GM21367 (cell line): ENCODE data around the gene ZDHHC11.
"Not testable (repeated sequence)": the region's sequence is repeated elsewhere in the genome, so short reads cannot be mapped to it uniquely, and the experiment has no call there.

Experiments used
- ATAC-seq: cut with Tn5 transposase; IDR thresholded peaks from one replicate; pipeline ENCODE4 v1.9.1; 2021; ENCODE audit not compliant: unreplicated experiment

ZDHHC11 gene

DNA sequence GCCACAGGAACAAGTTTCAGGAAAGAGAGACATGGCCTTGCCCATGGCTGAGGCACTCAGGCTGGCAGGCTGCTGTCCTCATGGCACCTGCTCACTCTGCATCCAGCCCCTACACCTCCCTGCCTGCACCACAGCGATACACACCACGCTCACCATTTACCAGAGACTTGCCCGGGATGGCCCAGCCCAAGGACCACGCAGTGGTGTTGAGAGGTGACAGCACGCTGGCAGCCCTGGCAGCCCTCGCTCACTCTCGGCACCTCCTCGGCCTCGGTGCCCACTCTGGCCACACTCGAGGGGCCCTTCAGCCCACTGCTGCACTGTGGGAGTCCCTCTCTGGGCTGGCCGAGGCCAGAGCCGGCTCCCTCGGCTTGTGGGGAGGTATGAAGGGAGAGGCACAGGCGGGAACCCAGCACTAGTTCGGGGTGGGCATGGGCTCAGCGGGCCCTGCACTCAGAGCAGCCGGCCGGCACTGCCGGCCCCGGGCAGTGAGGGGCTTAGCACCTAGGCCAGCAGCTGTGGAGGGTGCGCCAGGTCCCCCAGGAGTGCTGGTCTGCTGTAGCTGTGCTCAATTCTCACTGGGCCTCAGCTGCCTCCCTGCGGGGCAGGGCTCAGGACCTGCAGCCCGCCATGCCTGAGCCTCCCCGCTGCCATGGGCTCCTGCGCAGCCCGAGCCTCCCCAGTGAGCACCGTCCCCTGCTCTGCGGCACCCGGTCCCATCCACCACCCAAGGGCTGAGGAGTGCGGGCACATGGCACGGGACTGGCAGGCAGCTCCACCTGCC lies 86.6 kb downstream of the ZDHHC11 start:
- no peak for ATAC-seq

DNA sequence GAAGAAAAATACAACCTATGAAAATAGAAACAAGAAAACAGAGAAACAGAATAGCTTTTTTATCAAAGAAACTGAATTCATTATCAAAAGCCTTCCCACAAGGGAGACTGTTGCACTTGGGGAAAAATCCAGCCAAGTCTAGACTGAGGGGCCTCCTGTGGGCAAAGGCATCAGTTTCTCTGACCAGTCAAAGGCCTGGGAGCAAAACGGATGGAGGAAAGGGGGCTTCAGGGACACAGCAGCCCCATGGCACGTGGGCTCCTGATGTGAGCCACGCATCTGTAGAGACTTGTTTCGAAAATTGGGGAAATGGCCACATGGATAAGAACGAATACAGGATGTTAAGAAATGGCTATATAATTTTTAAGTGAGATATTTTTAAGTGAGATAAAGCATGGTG lies 87.4 kb downstream of the ZDHHC11 start:
- ATAC-seq = no peak

DNA sequence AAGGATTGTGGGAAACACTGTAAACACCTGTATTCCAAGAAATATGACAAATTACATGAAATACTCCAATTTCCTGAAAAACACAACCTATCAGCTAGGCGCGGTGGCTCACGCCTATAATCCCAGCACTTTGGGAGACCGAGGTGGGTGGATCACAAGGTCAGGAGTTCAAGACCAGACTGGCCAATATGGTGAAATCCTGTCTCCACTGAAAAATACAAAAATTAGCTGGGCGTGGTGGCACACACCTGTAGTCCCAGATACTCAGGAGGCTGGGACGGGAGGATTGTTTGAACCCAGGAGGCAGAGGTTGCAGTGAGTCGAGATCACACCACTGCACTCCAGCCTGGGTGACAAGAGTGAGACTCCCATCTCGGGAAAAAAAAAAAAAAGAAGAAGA lies 87.8 kb downstream of the ZDHHC11 start:
- not testable (repeated sequence) for ATAC-seq

DNA sequence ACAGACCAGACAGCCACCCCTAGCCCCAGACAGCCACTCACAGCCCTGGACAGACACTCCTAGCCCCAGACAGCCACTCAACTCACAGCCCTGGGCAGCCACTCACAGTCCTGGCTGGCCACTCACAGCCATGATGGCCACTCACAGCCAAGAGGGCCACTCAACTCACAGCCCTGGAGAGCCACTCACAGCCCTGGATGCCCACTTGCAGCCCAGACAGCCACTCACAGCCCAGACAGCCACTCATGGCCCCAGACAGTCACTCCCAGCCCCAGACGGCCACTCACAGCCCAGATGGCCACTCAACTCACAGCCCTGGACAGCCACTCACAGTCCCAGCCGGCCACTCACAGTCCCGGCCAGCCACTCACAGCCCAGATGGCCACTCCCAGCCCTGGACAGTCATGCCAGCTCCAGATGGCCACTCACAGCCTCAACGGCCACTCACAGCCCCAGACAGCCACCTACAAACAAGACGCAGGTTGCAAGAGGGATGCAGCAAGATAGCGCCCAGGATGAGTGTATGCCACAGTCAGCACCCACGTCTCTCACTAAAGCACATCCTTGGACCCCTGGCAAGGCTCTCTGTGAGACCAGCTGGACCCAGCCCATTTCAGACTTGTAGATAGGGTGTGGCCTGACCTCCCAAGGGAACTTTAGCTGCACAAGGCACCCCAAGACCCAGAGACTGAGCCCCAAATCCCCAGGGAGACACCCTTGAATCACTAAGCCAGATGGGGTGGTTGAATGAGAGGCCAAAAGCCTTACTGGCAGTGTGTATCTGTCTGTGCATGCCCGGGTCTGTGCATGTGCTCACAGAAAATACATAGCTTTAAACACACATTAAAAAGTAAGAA lies 88.7 kb downstream of the ZDHHC11 start:
- no peak for ATAC-seq

DNA sequence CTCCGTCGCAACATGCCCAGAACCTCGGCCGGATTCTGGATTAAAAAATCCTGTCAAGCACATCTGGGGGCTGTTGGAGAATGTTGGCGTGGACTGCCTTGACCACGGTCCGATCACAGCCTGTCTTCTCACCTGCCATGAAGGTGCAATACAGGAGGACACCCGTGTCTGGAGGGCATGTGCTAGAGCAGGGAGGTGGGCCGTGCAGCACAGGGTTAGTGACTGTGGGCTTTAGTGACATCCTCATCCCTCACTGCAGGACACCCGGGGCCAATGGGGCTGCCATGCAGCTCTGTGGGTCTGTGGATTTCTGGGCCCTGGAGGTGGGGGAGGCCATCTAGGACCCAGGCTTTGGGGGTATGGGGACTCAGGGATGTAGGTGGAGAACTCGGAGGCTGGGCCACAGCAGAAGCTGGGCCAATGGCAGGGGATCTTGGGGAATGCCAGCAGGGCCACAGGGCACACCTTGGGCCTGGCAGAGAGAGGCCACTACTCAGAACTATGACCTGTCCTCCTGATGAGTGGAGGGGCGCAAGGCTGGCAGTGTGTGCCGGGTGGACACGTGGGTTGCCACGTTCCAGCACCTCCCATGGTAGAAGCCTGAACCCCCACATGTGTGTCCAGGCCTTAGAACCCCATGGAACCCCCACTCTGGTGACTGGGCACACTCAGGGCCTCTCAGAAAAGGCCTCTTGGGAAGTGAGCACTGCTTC lies 89.6 kb downstream of the ZDHHC11 start:
- no peak for ATAC-seq

DNA sequence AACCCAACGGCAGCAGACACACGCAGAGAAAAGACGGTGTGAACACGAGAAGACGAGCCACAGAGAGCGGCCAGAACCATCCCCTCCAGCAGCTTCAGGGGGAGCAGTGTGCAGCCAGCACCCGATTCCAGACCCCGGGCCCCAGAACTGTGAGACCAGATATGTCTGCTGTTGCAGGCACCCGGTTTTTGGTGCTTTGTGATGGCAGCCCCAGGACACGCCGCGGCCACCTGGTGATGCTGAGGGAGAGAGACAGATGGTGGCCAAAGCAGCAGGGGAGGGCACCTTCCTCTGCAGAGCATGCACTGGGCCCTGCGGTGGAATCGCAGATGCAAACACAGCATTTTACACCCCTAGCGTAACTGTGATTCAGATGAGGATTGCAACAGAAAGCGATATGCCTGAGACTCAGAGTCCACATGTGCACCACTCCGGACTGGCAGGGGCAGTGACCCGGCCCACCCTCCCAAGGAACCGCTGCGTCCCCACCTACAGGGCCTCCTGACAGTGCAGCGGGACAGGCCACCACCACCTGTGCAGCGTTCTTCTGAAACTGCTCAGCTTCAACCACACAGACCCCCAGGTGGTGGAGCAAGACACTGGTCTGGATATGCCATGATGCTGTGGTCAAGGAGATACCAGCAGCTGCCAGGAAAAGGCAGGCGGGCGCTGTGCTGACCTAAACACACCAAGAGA lies 90.3 kb downstream of the ZDHHC11 start:
- ATAC-seq = no peak

DNA sequence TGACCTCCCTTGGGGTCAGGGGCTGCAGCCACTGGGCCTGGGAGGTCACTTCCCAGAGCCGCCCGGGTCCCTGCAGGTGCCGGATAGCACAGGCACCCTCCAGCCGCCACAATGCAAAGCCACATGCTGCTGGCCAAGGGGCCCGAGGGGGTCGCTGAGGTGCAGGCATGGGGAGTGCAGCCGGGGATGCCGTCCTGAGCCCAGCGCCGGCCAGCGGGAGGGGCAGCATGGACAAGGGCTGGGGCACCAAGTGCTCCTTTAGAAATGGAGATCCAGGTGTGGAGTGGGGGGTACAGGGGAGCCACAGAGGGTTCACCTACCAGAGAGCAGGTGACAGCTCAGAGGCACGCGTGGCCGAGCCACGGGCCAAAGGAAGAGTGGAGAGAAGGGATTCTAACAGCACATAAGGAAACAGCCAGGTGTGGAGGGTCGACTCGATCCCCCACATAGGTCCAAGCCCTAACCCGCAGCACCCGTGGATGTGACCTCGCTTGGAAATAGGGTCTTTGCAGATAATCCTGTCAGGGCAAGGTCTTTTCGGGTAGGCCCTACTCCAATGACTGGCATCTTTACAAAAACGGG lies 90.9 kb downstream of the ZDHHC11 start:
- ATAC-seq = no peak

DNA sequence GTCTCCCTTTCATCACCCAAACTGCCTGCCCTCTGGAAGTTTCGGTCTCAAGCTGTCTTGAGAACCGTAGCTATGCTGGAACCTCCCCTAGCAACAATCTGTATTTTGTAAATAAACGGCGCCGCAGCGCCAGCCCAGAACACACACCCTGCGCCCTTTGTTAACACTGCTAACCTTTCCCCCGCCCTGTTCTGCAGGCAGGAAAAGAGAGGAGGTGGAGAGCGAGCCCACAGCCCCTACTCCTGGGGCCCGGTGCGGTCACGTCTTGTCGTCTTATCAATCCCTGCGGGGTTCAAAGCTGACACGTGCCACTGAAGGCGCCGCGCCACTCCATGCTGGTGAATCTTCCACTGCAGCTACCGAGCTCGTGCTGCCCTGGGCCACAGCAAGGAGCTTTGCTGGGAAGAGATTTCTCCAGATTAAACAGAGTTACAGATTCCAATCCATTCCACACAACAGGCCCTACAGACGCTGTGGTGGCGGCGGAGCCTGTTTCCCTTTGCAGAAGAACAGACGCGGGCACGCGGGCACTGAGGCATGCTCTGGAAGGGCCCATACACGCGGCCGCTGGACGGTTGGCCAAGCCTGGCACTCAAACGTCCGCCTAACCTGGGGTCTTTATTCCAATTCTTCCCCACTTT lies 91.6 kb downstream of the ZDHHC11 start:
- ATAC-seq = no peak

DNA sequence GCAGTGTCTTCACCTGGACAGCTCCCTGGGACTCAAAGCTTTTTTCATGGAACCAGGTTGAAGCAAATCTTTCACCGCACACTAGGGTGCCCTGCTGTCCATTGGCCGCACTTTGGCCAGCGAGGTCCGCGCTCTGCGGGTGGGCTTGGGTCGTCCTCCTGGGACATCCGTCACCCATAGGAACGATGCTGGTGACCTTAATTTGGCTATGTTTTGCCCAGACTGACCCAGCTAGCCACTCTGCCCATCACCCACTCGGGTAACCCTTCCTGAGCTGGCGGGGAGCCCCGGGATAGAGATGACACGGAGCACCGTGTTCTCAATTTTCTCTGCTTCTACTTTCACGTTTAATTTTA lies 92.1 kb downstream of the ZDHHC11 start:
- no peak for ATAC-seq

DNA sequence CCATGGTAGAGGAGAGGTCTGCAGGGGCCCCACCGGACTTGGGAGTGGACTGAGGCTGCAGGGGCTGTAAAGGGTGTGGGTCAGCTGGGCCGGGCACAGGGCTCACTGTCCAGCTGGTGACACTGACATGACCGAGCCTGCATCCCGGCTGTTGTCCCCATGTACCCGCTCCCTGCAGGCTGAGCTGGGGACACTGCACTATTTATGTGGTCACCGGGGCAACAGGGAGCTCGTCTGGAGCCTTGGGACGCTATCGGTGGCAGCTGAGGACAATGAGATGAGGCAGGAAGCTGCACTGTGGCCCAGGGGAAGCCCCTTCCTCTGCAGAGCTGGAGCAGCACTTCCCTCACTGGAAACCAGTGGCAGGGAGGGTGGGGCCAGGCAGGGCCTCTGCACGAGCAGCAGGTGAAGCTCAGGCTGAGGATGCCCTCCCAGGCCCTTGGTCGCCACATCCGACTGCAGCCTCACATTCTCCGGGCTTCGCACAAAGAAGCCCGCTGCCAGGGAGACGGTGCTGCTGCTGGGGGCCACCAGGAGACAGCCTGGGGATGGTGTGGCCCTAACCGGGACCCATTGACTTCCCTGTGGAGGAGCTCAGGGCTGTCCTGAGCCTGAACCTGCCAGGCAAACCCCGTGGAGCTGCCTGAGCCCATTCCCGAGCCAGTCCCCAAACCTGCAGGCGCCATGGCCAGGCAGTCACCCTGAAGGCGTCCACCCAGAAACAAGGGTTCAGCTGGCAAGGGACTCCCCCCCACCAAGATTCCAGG lies 92.7 kb downstream of the ZDHHC11 start:
- no peak for ATAC-seq

DNA sequence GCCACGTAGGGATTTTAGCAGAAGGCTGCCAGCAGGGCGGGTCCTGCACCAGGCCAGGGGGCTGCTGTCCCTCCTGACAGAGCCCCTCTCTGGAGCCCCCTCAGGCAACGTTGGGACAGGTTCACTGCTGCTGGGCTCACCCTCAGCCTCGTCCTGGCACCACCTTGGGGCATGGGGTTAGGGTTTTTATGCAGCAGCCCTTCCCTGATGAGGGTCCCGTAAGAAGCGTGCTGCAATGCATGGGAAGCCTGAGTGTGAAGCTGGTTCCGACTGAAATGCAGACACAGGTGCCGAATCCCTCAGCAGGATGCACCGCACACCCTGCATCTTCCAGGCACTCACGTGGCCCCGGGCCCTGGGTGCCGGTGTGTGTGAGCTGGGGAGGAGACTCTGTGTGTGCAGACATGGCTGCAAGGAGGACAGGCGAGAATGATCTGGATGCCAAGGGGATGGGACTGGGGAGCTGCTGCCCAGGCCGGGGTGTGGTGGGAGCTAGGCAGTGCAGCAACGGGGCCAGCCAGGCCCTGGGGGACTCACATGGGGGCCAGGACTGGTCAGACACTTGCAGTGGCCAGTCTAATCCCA lies 93.3 kb downstream of the ZDHHC11 start:
- ATAC-seq = no peak

DNA sequence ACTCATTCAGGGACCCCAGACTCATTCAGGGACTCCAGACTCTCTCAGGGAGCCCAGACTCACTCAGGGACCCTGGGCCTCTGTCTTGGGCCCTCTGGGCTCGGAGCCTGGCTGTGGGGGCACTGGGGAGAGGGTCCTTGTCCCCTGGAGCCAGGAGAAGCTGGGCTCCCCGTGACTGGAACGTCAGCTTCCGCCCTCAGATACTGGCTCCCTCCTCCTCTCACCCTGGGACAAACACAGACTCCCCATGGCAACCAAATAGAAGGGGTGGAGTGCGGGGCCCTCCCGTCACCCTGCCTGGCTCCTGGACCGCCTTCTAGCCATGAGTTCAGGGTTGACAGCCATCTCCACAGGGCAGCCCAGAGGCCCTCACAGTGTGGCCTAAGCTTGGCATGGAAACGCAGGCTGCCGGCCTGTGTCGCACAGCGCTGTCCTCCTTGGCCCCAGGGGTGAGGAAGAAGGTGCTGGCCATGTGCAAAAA lies 93.9 kb downstream of the ZDHHC11 start:
- no peak for ATAC-seq

DNA sequence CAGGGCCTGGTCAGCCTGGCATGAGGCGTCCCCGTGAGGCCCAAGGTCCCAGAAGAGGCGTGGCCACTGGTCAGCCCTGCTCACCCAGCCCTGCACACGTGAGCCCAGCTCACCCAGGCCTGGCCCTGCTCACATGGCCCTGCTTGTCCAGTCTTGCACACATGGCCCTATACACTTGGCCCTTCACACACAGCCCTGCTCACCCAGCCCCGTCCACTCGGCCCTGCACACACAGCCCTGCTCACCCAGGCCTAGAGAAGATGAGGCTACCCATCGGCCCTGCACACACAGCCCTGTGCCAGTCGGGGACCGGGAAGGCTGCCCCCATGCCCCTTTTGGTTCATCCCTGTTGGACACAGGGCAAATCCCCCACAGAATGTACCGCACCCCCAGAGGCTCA lies 94.6 kb downstream of the ZDHHC11 start:
- no peak for ATAC-seq

DNA sequence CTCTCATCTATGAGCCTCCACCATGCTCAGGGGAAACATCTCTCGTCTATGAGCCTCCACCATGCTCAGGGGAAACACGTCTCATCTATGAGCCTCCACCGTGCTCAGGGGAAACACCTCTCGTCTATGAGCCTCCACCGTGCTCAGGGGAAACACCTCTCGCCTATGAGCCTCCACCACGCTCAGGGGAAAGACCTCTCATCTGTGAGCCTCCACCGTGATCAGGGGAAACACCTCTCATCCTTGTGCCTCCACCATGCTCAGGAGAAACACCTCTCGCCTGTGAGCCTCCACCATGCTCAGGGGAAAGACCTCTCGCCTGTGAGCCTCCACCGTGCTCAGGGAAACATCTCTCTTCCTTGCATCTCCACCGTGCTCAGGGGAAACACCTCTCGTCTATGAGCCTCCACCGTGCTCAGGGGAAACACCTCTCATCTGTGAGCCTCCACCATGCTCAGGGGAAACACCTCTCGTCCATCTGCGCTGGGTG lies 96.6 kb downstream of the ZDHHC11 start:
- not testable (repeated sequence) for ATAC-seq

DNA sequence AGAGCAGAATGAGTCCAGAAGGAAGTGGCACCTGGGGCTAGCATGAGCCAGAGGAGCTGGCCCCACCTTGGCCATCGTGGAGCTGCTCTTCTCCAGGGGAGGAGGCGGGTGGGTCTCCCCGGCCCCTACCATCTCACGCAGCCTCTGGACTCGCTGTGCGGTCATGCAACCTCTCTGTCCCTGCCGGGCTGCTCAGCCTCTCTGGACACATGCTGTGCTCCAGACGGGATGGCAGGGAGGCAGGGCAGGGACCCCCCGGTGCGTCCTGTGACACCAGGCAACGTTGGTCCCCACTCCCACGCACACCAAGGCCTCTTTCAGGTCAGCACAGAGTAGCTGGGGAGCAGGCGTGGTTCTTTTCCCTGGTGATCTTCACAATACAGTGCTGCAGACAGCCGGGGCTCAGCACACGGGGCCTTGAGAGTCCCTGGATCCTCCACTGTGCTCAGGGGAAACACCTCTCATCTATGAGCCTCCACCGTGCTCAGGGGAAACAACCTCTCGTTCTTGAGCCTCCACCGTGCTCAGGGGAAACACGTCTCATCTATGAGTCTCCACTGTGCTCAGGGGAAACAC lies 97.1 kb downstream of the ZDHHC11 start:
- ATAC-seq = not testable (repeated sequence)

DNA sequence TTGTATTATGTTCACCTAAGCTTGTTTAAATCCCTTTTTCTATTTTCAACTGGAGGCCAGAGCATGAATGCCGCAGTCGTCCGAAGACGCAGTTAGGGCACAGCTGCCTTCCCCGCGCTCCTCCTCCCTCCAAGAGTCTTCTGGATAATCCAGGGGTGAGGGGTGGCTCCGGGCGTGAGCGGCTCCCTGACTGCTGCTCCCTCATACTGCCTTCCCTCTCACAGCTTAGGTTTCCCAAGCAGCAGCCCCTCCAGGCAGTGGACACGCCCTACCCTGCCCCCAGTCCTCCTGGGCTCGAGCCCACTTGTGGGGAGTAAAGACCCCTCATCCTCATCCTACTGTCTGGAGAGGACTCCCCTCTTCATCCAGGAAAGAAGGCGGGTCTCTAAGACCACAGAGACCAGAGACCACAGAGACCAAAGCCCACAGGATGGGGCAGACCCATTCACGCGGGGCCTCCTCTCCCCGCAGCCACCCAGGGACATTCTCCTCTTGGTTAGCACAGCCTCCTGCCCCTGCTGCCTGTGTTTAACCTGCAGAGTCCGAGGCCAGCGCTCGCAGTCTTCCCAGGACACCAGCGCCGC lies 98.2 kb downstream of the ZDHHC11 start:
- not testable (repeated sequence) for ATAC-seq

DNA sequence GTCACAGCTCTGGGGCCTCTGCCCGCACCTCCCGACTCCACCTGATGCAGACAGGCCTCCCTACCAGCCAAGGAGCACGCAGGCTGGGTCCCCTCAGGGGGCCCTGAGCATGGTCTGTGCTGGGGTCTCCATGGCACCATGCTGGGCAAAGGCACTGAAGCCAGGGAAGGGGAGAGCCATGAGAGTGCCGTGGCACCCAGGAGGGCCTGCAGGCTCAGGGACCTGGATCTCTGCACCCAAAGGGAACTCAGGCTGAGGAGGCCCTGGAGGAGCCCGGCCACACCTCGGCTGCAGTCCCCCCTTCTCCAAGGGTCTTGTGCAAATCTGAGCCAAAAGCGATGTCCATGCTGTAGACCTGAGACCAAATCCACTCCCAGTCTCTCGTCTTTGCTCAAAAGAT lies 98.8 kb downstream of the ZDHHC11 start:
- ATAC-seq = not testable (repeated sequence)

DNA sequence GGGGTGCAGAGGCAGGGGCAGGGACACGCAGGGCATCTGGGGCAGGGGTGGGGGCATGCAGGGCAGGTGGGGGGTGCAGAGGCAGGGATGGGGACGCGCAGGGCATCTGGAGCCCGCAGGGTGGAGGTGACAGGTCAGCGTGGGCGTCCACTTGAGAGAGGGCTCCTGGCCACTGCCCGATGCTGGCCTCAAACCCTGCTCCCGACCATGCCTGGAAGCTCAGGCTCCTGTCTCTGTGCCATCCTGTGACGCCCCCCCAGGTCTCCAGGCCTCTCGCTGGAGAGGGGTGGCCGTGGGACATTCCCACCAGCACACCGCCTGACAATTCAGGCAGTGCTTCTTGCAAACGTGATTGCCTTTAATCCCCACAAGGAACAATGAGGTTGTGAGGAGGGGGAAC lies 99.3 kb downstream of the ZDHHC11 start:
- ATAC-seq = no peak
